ENCODE measurements around the gene LINGO4.

LINGO4 gene

GRCh38 chr1:151809985-151810556, 4.9 kb upstream of the LINGO4 start:
- Mint-ChIP-seq H3K4me1 (peaks cover 6% of the 10 kb centered on the region), H3K9me3 (no peaks in the 10 kb centered on the region), H3K4me3 (no peak overlapping the region), H3K27me3 (no peaks in the 10 kb centered on the region), H3K27ac (peak overlapping the region in 1 of 2 donors; percentile 6)
- DNase-seq: no peak
- no peak for ATAC-seq

GRCh38 chr1:151809290-151809984, 4.2 kb upstream of the LINGO4 start:
- Mint-ChIP-seq H3K27ac (no peak overlapping the region), H3K4me3 (no peak overlapping the region), H3K27me3 (no peaks in the 10 kb centered on the region), H3K4me1 (no peaks in the 10 kb centered on the region), H3K9me3 (no peaks in the 10 kb centered on the region)
- DNase-seq (no peak), ATAC-seq (no peak)

GRCh38 chr1:151807766-151808165, 2.5 kb upstream of the LINGO4 start:
- Mint-ChIP-seq H3K27ac (no peak overlapping the region), H3K4me3 (no peak overlapping the region), H3K27me3 (no peaks in the 10 kb centered on the region), H3K9me3 (no peaks in the 10 kb centered on the region), H3K4me1 (no peaks in the 10 kb centered on the region)
- no peak for ATAC-seq
- DNase-seq: no peak

GRCh38 chr1:151807131-151807530, 1.9 kb upstream of the LINGO4 start:
- ATAC-seq (no peak), DNase-seq (no peak)
- no peak overlapping the region for H3K27ac Mint-ChIP-seq
- no peaks in the 10 kb centered on the region for H3K4me1 Mint-ChIP-seq
- H3K27me3 Mint-ChIP-seq: no peaks in the 10 kb centered on the region
- no peak overlapping the region for H3K4me3 Mint-ChIP-seq
- no peaks in the 10 kb centered on the region for H3K9me3 Mint-ChIP-seq

- no peak overlapping the region for H3K4me3 Mint-ChIP-seq
- H3K27me3 Mint-ChIP-seq: no peaks in the 10 kb centered on the region
- no peak for ATAC-seq
- DNase-seq: no peak
- no peaks in the 10 kb centered on the region for H3K4me1 Mint-ChIP-seq
- no peak overlapping the region for H3K27ac Mint-ChIP-seq
- no peaks in the 10 kb centered on the region for H3K9me3 Mint-ChIP-seq
These were observed 951 bp upstream of the LINGO4 start for GRCh38 chr1:151806170-151806569.

- peaks cover 7% of the 10 kb centered on the region for H3K27me3 Mint-ChIP-seq
- no peak for ATAC-seq
- no peaks in the 10 kb centered on the region for H3K9me3 Mint-ChIP-seq
- peak overlapping the region in 1 of 2 donors; percentile 86 for H3K27ac Mint-ChIP-seq
- no peak overlapping the region for H3K4me3 Mint-ChIP-seq
- peaks cover 11% of the 10 kb centered on the region for H3K4me1 Mint-ChIP-seq
- DNase-seq: no peak
These were observed 1.3 kb downstream of the LINGO4 start for GRCh38 chr1:151803915-151804314.

GRCh38 chr1:151803164-151803563, 2.1 kb downstream of the LINGO4 start:
- no peak overlapping the region for H3K4me3 Mint-ChIP-seq
- DNase-seq: no peak
- peaks cover 7% of the 10 kb centered on the region for H3K27me3 Mint-ChIP-seq
- no peak for ATAC-seq
- H3K4me1 Mint-ChIP-seq: peaks cover 11% of the 10 kb centered on the region
- peak overlapping the region in 1 of 2 donors; percentile 86 for H3K27ac Mint-ChIP-seq
- no peaks in the 10 kb centered on the region for H3K9me3 Mint-ChIP-seq

GRCh38 chr1:151802372-151802771, 2.8 kb downstream of the LINGO4 start:
- H3K9me3 Mint-ChIP-seq: no peaks in the 10 kb centered on the region
- DNase-seq: no peak
- ATAC-seq: no peak
- no peak overlapping the region for H3K4me3 Mint-ChIP-seq
- no peak overlapping the region for H3K27ac Mint-ChIP-seq
- peaks cover 7% of the 10 kb centered on the region for H3K27me3 Mint-ChIP-seq
- H3K4me1 Mint-ChIP-seq: peaks cover 11% of the 10 kb centered on the region

- Mint-ChIP-seq H3K4me3 (no peak overlapping the region), H3K27me3 (peaks cover 7% of the 10 kb centered on the region), H3K9me3 (no peaks in the 10 kb centered on the region), H3K27ac (no peak overlapping the region), H3K4me1 (peaks cover 11% of the 10 kb centered on the region)
- ATAC-seq (no peak), DNase-seq (no peak)
These were observed 3.4 kb downstream of the LINGO4 start for GRCh38 chr1:151801846-151802245.

GRCh38 chr1:151801310-151801820, 3.9 kb downstream of the LINGO4 start:
- ATAC-seq: no peak
- Mint-ChIP-seq H3K27me3 (peaks cover 7% of the 10 kb centered on the region), H3K4me1 (peaks cover 11% of the 10 kb centered on the region)

GRCh38 chr1:151800830-151801229, 4.4 kb downstream of the LINGO4 start:
- Mint-ChIP-seq H3K4me3 (no peak overlapping the region), H3K4me1 (peaks cover 11% of the 10 kb centered on the region), H3K9me3 (no peaks in the 10 kb centered on the region), H3K27ac (no peak overlapping the region), H3K27me3 (peaks cover 7% of the 10 kb centered on the region)
- no peak for ATAC-seq
- no peak for DNase-seq

More at GRCh38 chr1:151801310-151801820, 3.9 kb downstream of the LINGO4 start:
- Mint-ChIP-seq H3K4me3 (no peak overlapping the region), H3K9me3 (no peaks in the 10 kb centered on the region), H3K27ac (peak overlapping the region in 1 of 2 donors; percentile 62)
- no peak for DNase-seq

- Mint-ChIP-seq H3K27me3 (peaks cover 7% of the 10 kb centered on the region), H3K9me3 (no peaks in the 10 kb centered on the region), H3K27ac (peak overlapping the region in 1 of 2 donors; percentile 8), H3K4me1 (peaks cover 11% of the 10 kb centered on the region), H3K4me3 (no peak overlapping the region)
- DNase-seq (no peak), ATAC-seq (no peak)
These were observed 5.8 kb downstream of the LINGO4 start for GRCh38 chr1:151799179-151800022.

- DNase-seq: no peak
- H3K27me3 Mint-ChIP-seq: peaks cover 7% of the 10 kb centered on the region
- H3K9me3 Mint-ChIP-seq: no peaks in the 10 kb centered on the region
- ATAC-seq: no peak
- no peak overlapping the region for H3K27ac Mint-ChIP-seq
- no peak overlapping the region for H3K4me3 Mint-ChIP-seq
- peaks cover 11% of the 10 kb centered on the region for H3K4me1 Mint-ChIP-seq
These were observed 6.6 kb downstream of the LINGO4 start for GRCh38 chr1:151798571-151798970.

- Mint-ChIP-seq H3K27ac (peak overlapping the region; percentile 77 to 96), H3K27me3 (no peaks in the 10 kb centered on the region), H3K4me3 (peak overlapping the region; percentile 91 to 99), H3K4me1 (peaks cover 10% of the 10 kb centered on the region), H3K9me3 (no peaks in the 10 kb centered on the region)
- DNase-seq: peak in 1 of 2 donors; percentile 17
- ATAC-seq: peak; percentile 4
These were observed 14.1 kb downstream of the LINGO4 start for GRCh38 chr1:151790940-151791651.
